Endothelial cell of umbilical vein (primary cell): ENCODE data around the gene XRCC4.

Experiments
- CTCF ChIP-seq, 2 donors: IDR thresholded peaks; 1 replicate in 1 of 2; 2 replicates in 1 of 2; pipeline ENCODE4 v1.5.1; 2011; ENCODE audit warnings: low read length in 2 of 2, mild to moderate bottlenecking in 2 of 2, moderate library complexity in 2 of 2, control low read depth in 1 of 2, inconsistent platforms in 1 of 2, low read depth in 1 of 2; ENCODE audit not compliant: insufficient read depth in 1 of 2; ENCODE audit errors: extremely low read depth in 1 of 2
- EZH2 ChIP-seq: IDR thresholded peaks from 2 replicates; pipeline ENCODE4 v1.6.1; 2012; ENCODE audit warnings: borderline replicate concordance, low read depth, mild to moderate bottlenecking, moderate library complexity, low read length, inconsistent platforms; ENCODE audit not compliant: severe bottlenecking
- FOS ChIP-seq: IDR thresholded peaks from 2 replicates; pipeline ENCODE4 v1.6.1; 2011; ENCODE audit warnings: mild to moderate bottlenecking, low read length, moderate library complexity, borderline replicate concordance; ENCODE audit not compliant: insufficient read depth
- JUN ChIP-seq: IDR thresholded peaks from 2 replicates; pipeline ENCODE4 v1.6.1; 2011; ENCODE audit warnings: borderline replicate concordance, low read depth; ENCODE audit not compliant: insufficient read length, insufficient read depth
- MAX ChIP-seq: IDR thresholded peaks from 2 replicates; pipeline ENCODE4 v1.6.1; 2011; ENCODE audit not compliant: insufficient read depth, insufficient read length
- MYC ChIP-seq: IDR thresholded peaks from one replicate; pipeline ENCODE4 v1.6.1; 2011; ENCODE audit warnings: mild to moderate bottlenecking, low read depth, low read length
- POLR2A ChIP-seq: IDR thresholded peaks from 2 replicates; pipeline ENCODE4 v1.6.1; 2012; ENCODE audit warnings: low read depth, mild to moderate bottlenecking, control low read depth, low read length
- POLR2AphosphoS5 ChIP-seq: IDR thresholded peaks from 2 replicates; pipeline ENCODE4 v1.6.1; 2012; ENCODE audit warnings: low read depth, mild to moderate bottlenecking, control low read depth, low read length, moderate library complexity; ENCODE audit not compliant: insufficient read depth

DNA sequence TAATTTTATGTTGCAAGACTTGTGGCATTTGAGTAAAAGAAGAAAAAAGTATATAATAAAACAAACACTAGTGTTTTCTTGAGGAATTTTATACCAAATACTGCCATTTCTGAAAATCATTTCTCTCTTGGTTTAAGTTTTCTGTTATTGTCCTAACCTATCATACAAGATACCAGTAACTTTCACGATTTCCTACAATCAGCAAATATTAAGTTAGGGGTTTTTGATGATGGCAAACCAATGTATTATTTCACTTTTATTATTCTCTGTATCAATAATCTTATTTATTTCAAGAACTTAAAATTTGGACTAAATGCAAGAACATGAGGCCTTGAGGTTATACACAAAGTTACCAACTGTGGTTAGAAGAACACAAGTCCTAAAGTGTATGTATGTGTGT is 285.2 kb downstream of the XRCC4 start:
- TF ChIP-seq CTCF (IDR thresholded peaks at IDR 0.05; ENCODE audit: extremely low read depth in 1 of 2, insufficient read depth in 1 of 2, low read depth in 1 of 2, low read length in 2 of 2): no peak
- TF ChIP-seq POLR2A: no peak
- TF ChIP-seq FOS: no peak
- TF ChIP-seq MYC: no peak
- TF ChIP-seq POLR2AphosphoS5: no peak
- TF ChIP-seq JUN: no peak
- TF ChIP-seq MAX: no peak
- TF ChIP-seq EZH2: no peak
